Activated CD4-positive, alpha-beta T cell treated with anti-CD3 and anti-CD28 coated beads, Interleukin-2, amount 10 ng/mL, durations not matched to agents 24 days and 14 days (primary cell): ENCODE measurements around the gene PSMG3. TPM values are rescaled to one million over a fixed set of nuclear protein-coding genes. Genes with fewer than 3 reads are reported as not detected.

Experiments
- DNase-seq: peaks from one replicate; pipeline ENCODE4 v3.0.0; 2022
- H3K27ac Mint-ChIP-seq: one replicate; pipeline ENCODE4 v1.8.0; 2022; ENCODE audit warnings: mild to moderate bottlenecking, mixed read lengths
- H3K27me3 Mint-ChIP-seq: one replicate; pipeline ENCODE4 v1.8.0; 2022; ENCODE audit warnings: mixed read lengths
- H3K36me3 Mint-ChIP-seq: one replicate; pipeline ENCODE4 v1.8.0; 2022; ENCODE audit warnings: low read depth, mild to moderate bottlenecking, mixed read lengths
- H3K4me1 Mint-ChIP-seq: one replicate; pipeline ENCODE4 v1.8.0; 2021; ENCODE audit warnings: mixed read lengths
- H3K4me3 Mint-ChIP-seq: one replicate; pipeline ENCODE4 v1.8.0; 2022; ENCODE audit warnings: mild to moderate bottlenecking, moderate library complexity, mixed read lengths
- H3K9me3 Mint-ChIP-seq: one replicate; pipeline ENCODE4 v1.8.0; 2021; ENCODE audit warnings: mixed read lengths
- intact Hi-C: fragments of 100-400 bp; cut with micrococcal nuclease; formaldehyde crosslinking; loops from one replicate; pipeline ENCODE4 v1.15.1; 2023
- total RNA-seq: library from RNA; stranded (reverse); gene quantifications from 2 replicates; pipeline ENCODE4 v1.2.3, GENCODE V29; 2022

Gene PSMG3
- total RNA-seq, 1 donor from 2014 or later = 58.5 TPM

GRCh38 chr7:1602386-1602785 is 32.6 kb upstream of the PSMG3 start:
- Mint-ChIP-seq H3K36me3 (no peaks in the 10 kb centered on the region), H3K4me1 (no peaks in the 10 kb centered on the region), H3K9me3 (no peaks in the 10 kb centered on the region), H3K4me3 (no peak overlapping the region), H3K27ac (no peak overlapping the region), H3K27me3 (peaks cover 4% of the 10 kb centered on the region)
- DNase-seq = no peak
- intact Hi-C loops = no loop called here

- no peak overlapping the region for H3K27ac Mint-ChIP-seq
- peaks cover under 1% of the 10 kb centered on the region for H3K27me3 Mint-ChIP-seq
- intact Hi-C loops = no loop called here
- no peaks in the 10 kb centered on the region for H3K36me3 Mint-ChIP-seq
- H3K4me3 Mint-ChIP-seq = no peak overlapping the region
- H3K4me1 Mint-ChIP-seq = no peaks in the 10 kb centered on the region
- H3K9me3 Mint-ChIP-seq = no peaks in the 10 kb centered on the region
- DNase-seq = no peak
Observed at GRCh38 chr7:1601956-1602355, 32.1 kb upstream of the PSMG3 start.

GRCh38 chr7:1599640-1600395 is 30.0 kb upstream of the PSMG3 start:
- Mint-ChIP-seq H3K4me3 (no peak overlapping the region), H3K9me3 (peaks cover 3% of the 10 kb centered on the region), H3K4me1 (no peaks in the 10 kb centered on the region), H3K36me3 (no peaks in the 10 kb centered on the region), H3K27me3 (no peaks in the 10 kb centered on the region), H3K27ac (no peak overlapping the region)
- intact Hi-C loops = no loop called here
- no peak for DNase-seq

DNA sequence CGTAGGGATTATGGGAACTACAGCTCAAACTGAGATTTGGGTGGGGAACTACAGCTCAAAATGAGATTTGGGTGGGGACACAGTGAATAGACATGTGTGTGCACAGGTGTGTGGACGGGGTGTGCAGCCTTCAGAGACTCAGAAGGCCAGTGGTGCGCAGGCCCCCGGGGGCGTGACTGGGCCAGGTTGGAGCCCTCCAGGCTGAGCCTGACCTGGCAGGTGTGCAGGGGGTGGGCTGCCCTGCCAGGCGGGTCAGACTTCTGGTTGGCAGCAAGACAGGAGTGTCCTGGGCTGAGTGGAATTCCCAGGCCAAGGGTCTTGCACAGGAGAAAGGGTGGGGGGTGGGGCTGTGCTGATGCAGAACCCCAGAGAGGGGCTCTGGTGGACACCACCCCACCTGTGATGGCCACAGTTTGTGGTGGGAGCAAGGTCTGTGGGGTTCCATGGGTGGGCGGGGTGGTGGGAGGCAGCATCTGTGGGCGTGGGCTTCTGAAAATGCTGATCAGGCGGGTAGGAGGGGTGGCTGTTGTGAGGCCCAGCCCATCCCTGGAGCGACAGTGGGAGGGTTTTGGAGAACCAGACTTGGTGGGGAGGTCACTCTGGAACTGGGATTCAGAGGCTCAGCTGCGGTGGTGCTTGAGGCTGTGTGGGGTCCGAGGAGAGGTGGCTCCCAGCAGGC is 29.3 kb upstream of the PSMG3 start:
- H3K27me3 Mint-ChIP-seq = no peaks in the 10 kb centered on the region
- H3K4me3 Mint-ChIP-seq = no peak overlapping the region
- H3K27ac Mint-ChIP-seq = no peak overlapping the region
- intact Hi-C loops = no loop called here
- no peaks in the 10 kb centered on the region for H3K4me1 Mint-ChIP-seq
- DNase-seq = no peak
- no peaks in the 10 kb centered on the region for H3K36me3 Mint-ChIP-seq
- H3K9me3 Mint-ChIP-seq = peaks cover 4% of the 10 kb centered on the region

DNA sequence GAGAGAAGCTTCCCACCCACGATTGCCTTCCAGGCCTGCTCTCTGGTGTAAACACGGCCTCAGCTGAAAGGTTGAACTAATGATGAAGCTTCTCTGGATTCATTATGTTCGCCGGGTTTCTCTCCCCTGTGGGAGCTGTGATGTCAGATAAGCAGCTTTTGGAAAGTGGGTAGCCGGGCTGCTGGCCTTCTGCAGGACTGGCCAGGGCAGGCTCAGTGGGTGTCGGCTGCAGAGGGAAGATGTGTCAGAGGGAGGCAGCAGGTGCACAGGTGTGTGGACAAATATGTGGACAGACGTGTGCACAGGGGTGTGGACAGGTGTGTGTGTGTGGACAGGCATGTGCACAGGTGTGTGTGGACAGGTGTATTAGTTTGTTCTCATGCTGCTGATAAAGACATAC is 28.5 kb upstream of the PSMG3 start:
- Mint-ChIP-seq H3K27me3 (no peaks in the 10 kb centered on the region), H3K36me3 (no peaks in the 10 kb centered on the region), H3K4me1 (no peaks in the 10 kb centered on the region), H3K27ac (no peak overlapping the region), H3K4me3 (no peak overlapping the region), H3K9me3 (peaks cover 4% of the 10 kb centered on the region)
- no peak for DNase-seq
- intact Hi-C loops = no loop called here

GRCh38 chr7:1597791-1598190 is 28.0 kb upstream of the PSMG3 start:
- Mint-ChIP-seq H3K36me3 (no peaks in the 10 kb centered on the region), H3K4me1 (peaks cover under 1% of the 10 kb centered on the region), H3K9me3 (peaks cover 4% of the 10 kb centered on the region), H3K27ac (no peak overlapping the region), H3K27me3 (peaks cover 2% of the 10 kb centered on the region), H3K4me3 (no peak overlapping the region)
- DNase-seq = no peak
- intact Hi-C loops = no loop called here

GRCh38 chr7:1597066-1597760 is 27.4 kb upstream of the PSMG3 start:
- Mint-ChIP-seq H3K4me3 (no peak overlapping the region), H3K27ac (no peak overlapping the region)

GRCh38 chr7:1596181-1597043 is 26.6 kb upstream of the PSMG3 start:
- H3K4me1 Mint-ChIP-seq = peaks cover 8% of the 10 kb centered on the region
- peaks cover 13% of the 10 kb centered on the region for H3K27me3 Mint-ChIP-seq
- intact Hi-C loops = no loop called here
- no peaks in the 10 kb centered on the region for H3K36me3 Mint-ChIP-seq
- H3K27ac Mint-ChIP-seq = no peak overlapping the region
- no peak overlapping the region for H3K4me3 Mint-ChIP-seq
- H3K9me3 Mint-ChIP-seq = peaks cover 4% of the 10 kb centered on the region
- DNase-seq = no peak

More at GRCh38 chr7:1597066-1597760, 27.4 kb upstream of the PSMG3 start:
- H3K4me1 Mint-ChIP-seq = peaks cover 4% of the 10 kb centered on the region
- no peak for DNase-seq
- intact Hi-C loops = no loop called here
- H3K27me3 Mint-ChIP-seq = peaks cover 6% of the 10 kb centered on the region
- H3K9me3 Mint-ChIP-seq = peaks cover 4% of the 10 kb centered on the region
- no peaks in the 10 kb centered on the region for H3K36me3 Mint-ChIP-seq

GRCh38 chr7:1595636-1596035 is 25.8 kb upstream of the PSMG3 start:
- peaks cover 9% of the 10 kb centered on the region for H3K4me1 Mint-ChIP-seq
- peaks cover 4% of the 10 kb centered on the region for H3K9me3 Mint-ChIP-seq

DNA sequence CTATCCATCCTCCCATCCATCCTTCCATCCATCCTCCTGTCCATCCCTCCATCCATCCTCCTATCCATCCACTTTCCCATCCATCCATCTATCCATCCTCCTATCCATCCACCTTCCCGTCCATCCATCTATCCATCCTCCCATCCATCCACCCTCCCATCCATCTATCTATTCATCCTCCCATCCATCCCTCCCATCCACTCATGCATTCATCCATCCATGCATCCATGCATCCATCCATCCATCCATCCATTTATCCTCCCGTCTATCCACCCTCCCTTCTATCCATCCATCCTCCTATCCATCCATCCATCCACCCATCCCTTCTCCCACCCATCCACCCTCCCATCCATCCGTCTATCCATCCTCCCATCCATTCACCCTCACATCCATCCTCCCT is 25.2 kb upstream of the PSMG3 start:
- Mint-ChIP-seq H3K27me3 (peaks cover 22% of the 10 kb centered on the region), H3K4me1 (peaks cover 9% of the 10 kb centered on the region), H3K27ac (no peak overlapping the region), H3K36me3 (no peaks in the 10 kb centered on the region), H3K4me3 (no peak overlapping the region), H3K9me3 (peaks cover 4% of the 10 kb centered on the region)
- DNase-seq = no peak
- intact Hi-C loops = no loop called here

More at GRCh38 chr7:1595636-1596035, 25.8 kb upstream of the PSMG3 start:
- H3K27me3 Mint-ChIP-seq = peaks cover 18% of the 10 kb centered on the region
- H3K27ac Mint-ChIP-seq = no peak overlapping the region
- no peaks in the 10 kb centered on the region for H3K36me3 Mint-ChIP-seq
- H3K4me3 Mint-ChIP-seq = no peak overlapping the region
- no peak for DNase-seq
- intact Hi-C loops = no loop called here

DNA sequence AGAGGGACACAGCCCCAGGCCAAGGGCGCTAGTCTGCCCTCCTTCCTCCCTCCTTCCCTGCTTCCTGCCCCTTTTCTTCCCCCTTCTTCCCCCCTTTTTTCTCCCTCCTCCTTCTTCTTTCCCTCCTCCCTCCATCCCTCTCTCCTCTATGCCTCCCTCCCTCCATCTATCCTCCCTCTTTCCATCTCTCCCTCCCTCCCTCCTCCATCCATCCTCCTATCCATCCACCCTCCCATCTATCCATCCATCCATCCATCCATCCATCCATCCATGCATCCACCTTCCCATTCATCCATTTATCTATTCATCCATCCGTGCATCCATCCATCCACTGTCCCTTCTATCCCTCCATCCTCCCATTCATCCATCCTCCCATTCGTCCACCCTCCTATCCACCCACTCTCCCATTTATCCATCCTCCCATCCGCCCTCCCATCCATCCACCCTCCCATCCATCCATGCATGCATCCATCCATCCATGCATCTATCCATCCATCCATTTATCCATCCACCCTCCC is 24.1 kb upstream of the PSMG3 start:
- DNase-seq = no peak
- no peak overlapping the region for H3K4me3 Mint-ChIP-seq
- intact Hi-C loops = no loop called here
- H3K27ac Mint-ChIP-seq = no peak overlapping the region
- peaks cover 9% of the 10 kb centered on the region for H3K4me1 Mint-ChIP-seq
- H3K27me3 Mint-ChIP-seq = peaks cover 22% of the 10 kb centered on the region
- H3K9me3 Mint-ChIP-seq = peaks cover 7% of the 10 kb centered on the region
- H3K36me3 Mint-ChIP-seq = no peaks in the 10 kb centered on the region

DNA sequence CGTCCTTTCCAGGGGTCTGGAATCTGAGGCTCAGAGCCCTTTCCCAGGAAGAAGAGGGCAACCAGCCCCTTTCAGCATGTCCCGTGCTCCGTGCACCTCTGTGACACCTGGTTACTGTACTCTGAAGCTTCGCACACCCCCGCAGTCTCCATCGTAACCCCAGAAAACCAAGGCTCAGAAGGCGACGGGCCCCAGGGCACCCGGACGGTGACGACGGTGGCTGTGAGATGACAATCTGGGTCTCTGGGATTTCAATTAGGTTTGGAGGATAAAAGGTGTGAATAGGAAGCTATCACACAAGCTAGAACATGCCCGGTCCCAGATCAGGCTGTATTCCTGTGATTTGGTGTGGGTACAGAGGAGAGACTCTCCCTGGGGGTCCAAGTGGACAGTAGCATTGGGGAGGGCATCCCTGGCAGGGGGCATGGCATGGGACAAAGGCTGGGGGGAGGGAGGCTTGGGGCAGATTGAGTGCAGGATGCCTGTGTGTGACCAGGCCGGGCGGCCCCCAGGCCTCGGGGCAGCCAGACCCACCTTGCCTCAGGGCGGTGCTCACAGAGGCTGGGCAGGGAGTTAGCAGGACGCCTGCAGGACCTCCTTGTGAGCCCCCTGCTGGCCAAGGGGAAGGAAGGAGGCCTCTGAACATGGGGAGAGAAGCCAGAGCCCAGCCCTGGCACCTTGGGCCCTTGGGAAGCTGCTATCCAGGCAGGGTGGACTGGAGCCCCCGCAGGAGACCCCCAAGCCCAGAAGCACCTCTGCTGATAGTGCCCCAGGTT is 23.4 kb upstream of the PSMG3 start:
- Mint-ChIP-seq H3K27ac (no peak overlapping the region), H3K9me3 (peaks cover 9% of the 10 kb centered on the region), H3K4me3 (no peak overlapping the region), H3K4me1 (peaks cover 9% of the 10 kb centered on the region), H3K36me3 (no peaks in the 10 kb centered on the region), H3K27me3 (peaks cover 22% of the 10 kb centered on the region)
- no peak for DNase-seq
- intact Hi-C loops = no loop called here
